ENCODE results near the gene ME1.

ME1 gene

DNA sequence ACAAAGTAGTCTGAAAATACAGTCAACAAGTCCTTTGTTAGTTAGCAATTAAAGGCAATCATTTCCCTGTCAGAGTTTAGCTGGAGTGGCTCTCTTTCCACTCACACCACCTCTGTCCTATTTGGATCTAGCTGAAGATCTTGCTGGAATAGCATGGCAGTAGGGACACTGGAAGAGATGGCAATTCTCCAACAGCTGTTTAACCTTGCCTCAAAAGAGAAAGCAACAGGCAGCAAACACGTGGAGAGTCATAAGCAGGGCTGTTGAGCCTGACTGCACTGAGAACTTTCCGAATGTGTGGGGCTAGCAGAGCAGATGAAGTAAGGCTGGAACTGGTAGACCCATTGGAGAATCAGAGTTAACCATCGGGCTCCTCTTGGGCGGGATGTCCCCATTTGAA is 43.5 kb upstream of the ME1 start:
- H3K79me2 ChIP-seq = no peaks in the 10 kb centered on the region
- H3K4me3 ChIP-seq (ENCODE audit: low read depth, low read length) = no peak overlapping the region
- no peaks in the 10 kb centered on the region for H3K36me3 ChIP-seq (ENCODE audit: control insufficient read depth, insufficient read depth, low read length)
- H3K9me3 ChIP-seq (ENCODE audit: control insufficient read depth, low read length) = no peaks in the 10 kb centered on the region
- no peak overlapping the region for H3K27ac ChIP-seq
- H3K9ac ChIP-seq = no peak overlapping the region
- TF ChIP-seq, protein P1, sequence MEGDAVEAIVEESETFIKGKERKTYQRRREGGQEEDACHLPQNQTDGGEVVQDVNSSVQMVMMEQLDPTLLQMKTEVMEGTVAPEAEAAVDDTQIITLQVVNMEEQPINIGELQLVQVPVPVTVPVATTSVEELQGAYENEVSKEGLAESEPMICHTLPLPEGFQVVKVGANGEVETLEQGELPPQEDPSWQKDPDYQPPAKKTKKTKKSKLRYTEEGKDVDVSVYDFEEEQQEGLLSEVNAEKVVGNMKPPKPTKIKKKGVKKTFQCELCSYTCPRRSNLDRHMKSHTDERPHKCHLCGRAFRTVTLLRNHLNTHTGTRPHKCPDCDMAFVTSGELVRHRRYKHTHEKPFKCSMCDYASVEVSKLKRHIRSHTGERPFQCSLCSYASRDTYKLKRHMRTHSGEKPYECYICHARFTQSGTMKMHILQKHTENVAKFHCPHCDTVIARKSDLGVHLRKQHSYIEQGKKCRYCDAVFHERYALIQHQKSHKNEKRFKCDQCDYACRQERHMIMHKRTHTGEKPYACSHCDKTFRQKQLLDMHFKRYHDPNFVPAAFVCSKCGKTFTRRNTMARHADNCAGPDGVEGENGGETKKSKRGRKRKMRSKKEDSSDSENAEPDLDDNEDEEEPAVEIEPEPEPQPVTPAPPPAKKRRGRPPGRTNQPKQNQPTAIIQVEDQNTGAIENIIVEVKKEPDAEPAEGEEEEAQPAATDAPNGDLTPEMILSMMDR (IDR thresholded peaks at IDR 0.05) = no peak
- no peaks in the 10 kb centered on the region for H3K27me3 ChIP-seq (ENCODE audit: control insufficient read depth, insufficient read depth, low read length)
- H3K4me2 ChIP-seq (ENCODE audit: low read length) = no peak overlapping the region
- H2AFZ ChIP-seq = no peak overlapping the region
- H3K4me1 ChIP-seq = no peaks in the 10 kb centered on the region

DNA sequence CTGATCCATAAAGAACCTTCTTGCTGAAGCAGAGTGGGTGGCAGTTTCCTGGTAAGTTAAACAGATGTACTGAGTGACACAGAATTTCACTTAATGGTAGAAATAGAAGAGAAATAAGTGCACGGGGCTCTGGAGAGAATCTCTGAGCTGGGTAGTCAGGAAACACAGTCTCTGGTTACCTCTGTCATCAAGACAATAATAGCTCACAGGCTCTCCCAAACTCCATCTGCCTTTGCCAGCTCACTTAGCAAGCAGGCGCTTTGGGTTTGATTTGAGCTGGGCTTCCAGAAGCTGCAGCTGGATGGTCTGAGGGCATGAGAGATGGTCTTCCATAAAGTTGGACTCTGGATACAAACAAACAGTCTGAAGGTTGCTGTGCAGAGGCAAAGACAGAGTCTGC is 41.9 kb upstream of the ME1 start:
- no peaks in the 10 kb centered on the region for H3K36me3 ChIP-seq (ENCODE audit: control insufficient read depth, insufficient read depth, low read length)
- H2AFZ ChIP-seq = peak overlapping the region; percentile 33
- H3K4me3 ChIP-seq (ENCODE audit: low read depth, low read length) = no peak overlapping the region
- H3K4me1 ChIP-seq = no peaks in the 10 kb centered on the region
- H3K27ac ChIP-seq = no peak overlapping the region
- TF ChIP-seq, protein P1 (IDR thresholded peaks at IDR 0.05) = no peak
- H3K9ac ChIP-seq = no peak overlapping the region
- no peaks in the 10 kb centered on the region for H3K79me2 ChIP-seq
- H3K27me3 ChIP-seq (ENCODE audit: control insufficient read depth, insufficient read depth, low read length) = no peaks in the 10 kb centered on the region
- no peaks in the 10 kb centered on the region for H3K9me3 ChIP-seq (ENCODE audit: control insufficient read depth, low read length)
- no peak overlapping the region for H3K4me2 ChIP-seq (ENCODE audit: low read length)

DNA sequence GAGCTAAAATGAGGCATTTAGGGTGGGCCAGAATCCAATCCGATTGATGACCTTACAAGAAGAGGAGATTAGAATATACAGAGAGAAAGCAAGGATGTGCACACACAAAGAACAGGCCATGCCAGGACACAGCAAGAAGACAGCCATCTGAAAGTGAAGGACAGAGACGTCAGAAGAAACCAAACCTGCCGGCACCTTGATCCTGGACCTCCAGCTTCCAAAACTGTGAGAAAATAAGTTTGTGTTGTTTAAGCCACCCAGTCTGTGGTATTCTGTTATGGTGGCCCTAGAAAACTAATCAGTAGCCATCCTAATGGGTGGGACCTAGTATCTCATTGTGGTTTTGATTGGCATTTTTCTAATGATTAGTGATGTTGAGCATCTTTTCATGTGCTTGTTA is 39.7 kb upstream of the ME1 start:
- no peak overlapping the region for H3K4me2 ChIP-seq (ENCODE audit: low read length)
- no peak overlapping the region for H3K27ac ChIP-seq
- H3K36me3 ChIP-seq (ENCODE audit: control insufficient read depth, insufficient read depth, low read length) = no peaks in the 10 kb centered on the region
- no peak overlapping the region for H2AFZ ChIP-seq
- no peaks in the 10 kb centered on the region for H3K27me3 ChIP-seq (ENCODE audit: control insufficient read depth, insufficient read depth, low read length)
- no peaks in the 10 kb centered on the region for H3K9me3 ChIP-seq (ENCODE audit: control insufficient read depth, low read length)
- no peak overlapping the region for H3K4me3 ChIP-seq (ENCODE audit: low read depth, low read length)
- TF ChIP-seq, protein P1 (IDR thresholded peaks at IDR 0.05) = no peak
- no peaks in the 10 kb centered on the region for H3K79me2 ChIP-seq
- no peaks in the 10 kb centered on the region for H3K4me1 ChIP-seq
- no peak overlapping the region for H3K9ac ChIP-seq

DNA sequence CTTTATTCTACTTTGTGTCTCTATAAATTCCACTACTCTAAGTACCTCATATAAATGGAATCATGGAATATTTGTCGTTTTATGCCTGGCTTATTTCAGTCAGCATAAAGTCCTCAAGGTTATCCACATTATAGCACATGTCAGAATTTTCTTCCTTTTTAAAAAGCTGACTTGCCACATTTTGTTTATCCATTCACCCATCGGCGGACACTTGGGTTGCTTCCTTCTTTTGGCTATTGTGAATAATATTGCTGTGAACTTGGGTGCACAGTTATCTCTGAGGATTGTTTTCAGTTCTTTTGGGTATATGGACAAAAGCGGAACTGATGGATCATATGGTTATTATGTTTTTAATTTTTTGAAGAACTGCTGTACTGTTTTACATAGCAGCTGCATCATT is 39.1 kb upstream of the ME1 start:
- H3K4me3 ChIP-seq (ENCODE audit: low read depth, low read length) = no peak overlapping the region
- no peak overlapping the region for H3K27ac ChIP-seq
- TF ChIP-seq, protein P1 (IDR thresholded peaks at IDR 0.05) = no peak
- no peaks in the 10 kb centered on the region for H3K27me3 ChIP-seq (ENCODE audit: control insufficient read depth, insufficient read depth, low read length)
- H3K36me3 ChIP-seq (ENCODE audit: control insufficient read depth, insufficient read depth, low read length) = no peaks in the 10 kb centered on the region
- H3K4me1 ChIP-seq = no peaks in the 10 kb centered on the region
- H3K4me2 ChIP-seq (ENCODE audit: low read length) = no peak overlapping the region
- no peaks in the 10 kb centered on the region for H3K79me2 ChIP-seq
- no peaks in the 10 kb centered on the region for H3K9me3 ChIP-seq (ENCODE audit: control insufficient read depth, low read length)
- no peak overlapping the region for H2AFZ ChIP-seq
- no peak overlapping the region for H3K9ac ChIP-seq

DNA sequence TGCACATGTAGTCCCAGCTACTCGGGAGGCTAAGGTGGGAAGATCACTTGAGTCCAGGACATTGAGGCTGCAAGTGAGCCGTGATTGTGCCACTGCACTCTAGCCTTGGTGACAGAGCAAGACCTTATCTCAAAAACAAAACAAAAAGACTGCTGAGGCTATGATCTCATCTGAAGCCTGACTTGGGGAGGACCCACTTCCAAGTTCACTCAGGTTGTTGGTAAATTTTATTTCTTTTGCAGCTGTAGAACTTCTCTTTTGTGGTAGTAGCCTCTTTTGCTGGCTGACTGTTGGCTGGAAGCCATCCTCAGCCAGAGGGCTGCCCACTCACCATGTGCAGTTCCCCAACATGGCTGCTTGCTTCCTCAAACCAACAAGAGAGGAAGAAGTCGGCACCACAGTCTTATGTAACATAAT is 36.8 kb upstream of the ME1 start:
- Histone ChIP-seq H3K4me3 (ENCODE audit: low read depth, low read length) (no peak overlapping the region), H3K4me2 (ENCODE audit: low read length) (no peak overlapping the region), H3K9ac (no peak overlapping the region), H3K79me2 (no peaks in the 10 kb centered on the region), H3K4me1 (no peaks in the 10 kb centered on the region), H3K27me3 (ENCODE audit: control insufficient read depth, insufficient read depth, low read length) (no peaks in the 10 kb centered on the region), H3K36me3 (ENCODE audit: control insufficient read depth, insufficient read depth, low read length) (no peaks in the 10 kb centered on the region), H3K27ac (no peak overlapping the region), H2AFZ (no peak overlapping the region), H3K9me3 (ENCODE audit: control insufficient read depth, low read length) (no peaks in the 10 kb centered on the region)
- TF ChIP-seq, protein P1 (IDR thresholded peaks at IDR 0.05) = no peak

Measured in parathyroid adenoma (tissue), 2 donors.